Inferior parietal cortex (tissue), 1 donor: ENCODE data around the gene FAM177B.

Experiments
- DNase-seq: peaks from one replicate; pipeline ENCODE4 v3.0.0-alpha.2; 2016; ENCODE audit errors: extremely low spot score

Gene FAM177B

GRCh38 chr1:222736972-222737371 lies at the start of gene FAM177B:
FAM177B (plus strand) TSS chr1:222737202; CDS start chr1:222746546, 9,344 bp downstream.
- DNase-seq: no peak

DNA sequence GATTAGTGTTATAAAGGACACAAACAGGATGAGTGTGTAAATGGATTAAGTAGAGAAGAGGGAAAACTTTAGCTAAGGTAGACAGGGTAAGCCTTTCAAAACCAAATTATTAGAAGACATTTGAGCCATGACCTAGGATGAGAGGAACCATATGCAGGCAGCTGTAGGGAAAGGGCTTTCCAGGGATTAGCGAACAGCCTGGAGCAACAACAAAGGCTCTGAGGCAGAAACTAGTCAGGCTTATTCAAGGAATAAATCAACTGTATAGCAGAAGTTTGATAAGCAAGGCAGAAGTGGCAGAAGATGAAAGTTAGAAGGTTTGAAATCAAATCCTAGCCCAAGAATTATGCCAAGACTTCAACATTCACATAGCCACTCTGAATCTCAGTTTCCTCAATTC lies 46.0 kb upstream of the FAM177B start:
- no peak for DNase-seq

DNA sequence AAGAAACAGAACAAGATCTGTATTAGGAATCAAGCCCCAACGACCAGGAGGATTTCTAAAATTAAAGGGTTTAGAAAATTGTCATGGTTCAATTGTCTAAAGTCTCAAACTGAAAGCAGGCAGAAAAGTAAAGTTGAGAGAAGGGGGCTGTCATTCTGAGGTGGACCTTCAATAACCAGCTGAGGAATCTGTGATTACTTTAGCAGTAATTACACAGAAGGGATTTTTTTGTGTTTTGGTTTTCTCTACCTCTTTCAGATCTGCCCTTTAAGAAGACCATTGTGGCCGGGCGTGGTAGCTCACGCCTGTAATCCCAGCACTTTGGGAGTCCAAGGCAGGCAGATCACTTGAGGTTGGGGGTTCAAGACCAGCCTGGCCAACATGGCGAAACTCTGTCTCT lies 42.1 kb upstream of the FAM177B start:
- no peak for DNase-seq

GRCh38 chr1:222696741-222697140 lies 40.3 kb upstream of the FAM177B start:
- no peak for DNase-seq

DNA sequence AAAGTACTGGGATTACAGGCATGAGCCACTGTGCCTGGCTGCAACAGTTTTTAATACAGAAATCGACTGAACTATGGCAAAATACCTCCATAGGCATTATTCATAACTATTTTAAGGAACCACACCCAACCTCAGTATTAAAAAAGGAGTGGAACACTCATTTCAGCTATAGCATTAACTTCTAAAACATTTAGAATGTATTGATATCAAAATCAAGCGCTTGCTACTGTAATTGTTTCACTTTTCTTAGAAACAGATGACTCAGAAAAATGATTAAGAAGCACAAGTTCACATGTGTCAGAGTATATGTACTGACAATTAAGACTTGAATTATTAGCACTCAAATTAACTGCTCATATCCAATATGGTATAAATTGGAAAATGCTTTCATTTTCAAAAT lies 39.8 kb upstream of the FAM177B start:
- no peak for DNase-seq

DNA sequence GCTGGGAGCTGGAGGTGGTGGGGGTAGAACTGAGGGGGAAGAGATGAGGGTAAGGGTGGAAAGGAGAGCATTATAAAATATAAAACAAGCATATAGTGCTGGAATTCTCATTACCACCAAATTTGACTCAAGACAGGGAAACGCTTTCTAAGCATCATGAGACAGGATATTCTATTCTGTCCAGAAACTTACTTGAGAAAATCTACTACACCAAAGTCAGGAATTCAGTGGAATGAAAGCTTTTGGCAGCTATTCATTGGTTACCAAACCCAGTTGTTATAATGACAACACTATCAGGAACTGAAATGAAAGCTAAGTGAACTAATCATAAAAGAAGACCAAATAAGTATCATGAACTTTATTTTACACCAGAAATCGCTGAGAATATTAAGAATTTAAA lies 39.2 kb upstream of the FAM177B start:
- no peak for DNase-seq

DNA sequence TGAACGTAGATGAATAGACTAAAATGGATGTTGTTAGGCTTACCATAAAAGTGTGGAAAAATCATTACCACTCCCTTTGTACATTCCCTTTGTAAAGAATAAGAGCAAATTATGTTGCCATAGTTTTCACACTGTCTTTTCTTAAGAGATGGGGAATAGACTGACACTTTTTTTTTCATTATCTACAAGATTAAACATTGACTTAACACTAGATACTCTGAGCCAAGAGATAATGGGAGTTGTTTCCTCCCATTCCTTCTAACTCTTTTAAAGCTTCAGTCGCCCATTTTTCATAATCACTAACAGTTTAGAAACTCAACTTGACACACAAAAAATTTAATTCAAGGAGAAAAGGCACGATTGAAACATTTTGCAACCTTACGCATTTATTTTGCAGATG lies 34.8 kb upstream of the FAM177B start:
- no peak for DNase-seq

DNA sequence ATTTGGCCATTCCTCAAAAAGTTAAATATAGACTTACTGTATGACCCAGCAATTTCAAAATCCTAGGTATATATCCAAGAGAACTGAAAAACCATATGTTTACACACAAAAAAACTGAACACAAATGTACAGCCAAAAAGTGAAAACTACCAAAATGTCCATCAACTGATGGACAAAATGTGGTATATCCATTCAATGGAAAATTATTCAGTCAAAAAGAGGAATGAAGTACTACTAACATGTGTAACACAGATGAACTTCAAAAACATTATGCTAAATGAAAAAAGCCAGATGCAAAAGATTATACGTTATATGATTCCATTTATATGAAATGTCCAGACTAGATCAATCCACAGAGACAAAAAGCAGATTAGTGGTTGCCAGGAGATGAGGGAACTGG lies 32.7 kb upstream of the FAM177B start:
- DNase-seq: no peak

- DNase-seq: no peak
Observed at GRCh38 chr1:222706815-222707214, 30.2 kb upstream of the FAM177B start.

- no peak for DNase-seq
Observed at GRCh38 chr1:222709700-222710153, 27.3 kb upstream of the FAM177B start.

GRCh38 chr1:222711319-222712252 lies 25.4 kb upstream of the FAM177B start:
- DNase-seq: peak; percentile 53

DNA sequence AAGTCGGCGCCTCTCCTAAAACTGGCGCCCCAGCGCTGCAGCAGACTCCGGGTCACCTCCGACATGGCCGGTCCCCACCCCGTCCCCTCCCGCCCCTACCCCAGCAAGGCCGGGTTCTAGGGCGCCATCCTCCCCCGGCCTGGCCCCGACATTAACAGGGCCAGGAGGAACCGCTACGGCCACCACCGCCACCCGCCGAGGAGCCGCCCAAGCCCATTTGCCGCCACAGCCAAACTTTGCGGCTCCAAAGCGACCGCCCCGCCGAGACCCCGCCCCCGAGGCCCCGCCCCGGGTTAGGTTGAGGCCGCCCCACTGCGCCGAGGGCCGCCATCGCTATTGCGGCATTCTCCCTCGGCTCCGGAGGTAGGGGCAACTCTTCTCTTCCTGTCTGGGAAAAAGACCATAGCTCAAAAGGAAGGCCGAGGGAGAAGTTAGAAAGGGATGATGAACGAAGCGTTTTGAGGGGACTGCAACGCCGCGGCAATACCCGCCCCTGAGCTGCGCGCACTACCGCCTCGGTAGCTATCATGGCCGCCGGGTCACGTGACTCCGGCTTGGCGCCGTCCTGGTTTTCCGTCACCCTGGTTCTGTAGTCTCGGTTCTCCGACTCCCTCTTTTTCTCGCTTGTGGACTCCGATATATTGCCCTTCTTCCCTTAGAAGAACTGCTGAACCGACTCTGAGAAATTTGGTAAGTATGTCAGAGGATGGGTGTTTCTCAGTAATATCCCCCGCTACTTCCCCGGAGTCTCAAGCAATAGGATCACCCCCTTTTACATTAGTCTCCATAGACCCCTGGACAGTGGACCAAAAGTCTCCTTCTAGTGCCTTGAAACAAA lies 24.5 kb upstream of the FAM177B start, which contains the start of the genes AIDA and BROX:
TSS of gene AIDA (minus strand) at position 239 of the 838 bp plus-strand sequence. CDS start at position 65, 174 bp downstream.
TSS of gene BROX (plus strand) at position 312 of the 838 bp plus-strand sequence. CDS start 3,136 bp downstream, outside the sequence.
- peak; percentile 90 for DNase-seq

DNA sequence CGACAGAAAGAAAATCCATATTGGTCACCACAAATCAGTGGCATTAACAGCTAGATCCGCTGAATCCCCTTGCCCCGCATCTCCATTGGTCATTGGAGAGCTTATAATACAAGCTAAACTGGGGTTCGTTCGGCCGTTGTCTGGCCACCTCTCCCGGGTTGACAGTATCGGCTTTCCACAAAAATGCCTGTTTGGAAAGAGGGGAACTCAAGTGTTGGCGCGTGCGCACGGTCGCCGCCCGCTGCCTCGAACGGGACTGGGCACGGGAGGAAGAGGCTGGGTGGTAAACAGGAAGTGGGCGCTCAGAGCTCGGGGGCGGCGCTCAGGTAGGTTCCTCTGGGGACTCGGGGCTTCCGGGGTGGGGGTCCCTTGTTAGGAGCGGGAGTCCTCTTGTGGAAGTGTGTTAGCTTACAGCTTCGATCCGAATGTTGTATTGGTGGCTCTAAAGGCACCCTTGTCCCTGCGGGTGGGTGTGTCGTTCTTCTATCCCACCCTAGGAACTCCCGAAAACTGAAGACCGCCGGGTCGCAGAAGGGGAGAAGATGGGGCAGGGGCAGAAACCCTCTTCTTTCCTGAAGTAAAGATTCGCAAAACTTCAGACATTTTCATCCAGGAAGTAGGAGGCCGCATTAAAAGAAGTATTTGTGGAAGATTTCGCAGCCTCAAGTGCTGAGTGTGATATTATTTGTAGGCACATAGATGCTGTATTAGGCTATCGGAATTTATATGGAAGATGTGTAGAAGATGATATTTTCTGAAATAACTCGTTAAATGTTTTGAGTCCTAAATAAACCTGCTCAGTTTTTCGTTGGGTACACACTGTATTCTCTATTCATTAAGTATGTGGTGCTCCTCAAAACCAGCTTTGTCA lies 23.7 kb upstream of the FAM177B start:
- DNase-seq: peak; percentile 97

GRCh38 chr1:222716393-222716792 lies 20.6 kb upstream of the FAM177B start:
- DNase-seq: no peak

GRCh38 chr1:222728746-222729145 lies 8.3 kb upstream of the FAM177B start:
- DNase-seq: peak; percentile 49

DNA sequence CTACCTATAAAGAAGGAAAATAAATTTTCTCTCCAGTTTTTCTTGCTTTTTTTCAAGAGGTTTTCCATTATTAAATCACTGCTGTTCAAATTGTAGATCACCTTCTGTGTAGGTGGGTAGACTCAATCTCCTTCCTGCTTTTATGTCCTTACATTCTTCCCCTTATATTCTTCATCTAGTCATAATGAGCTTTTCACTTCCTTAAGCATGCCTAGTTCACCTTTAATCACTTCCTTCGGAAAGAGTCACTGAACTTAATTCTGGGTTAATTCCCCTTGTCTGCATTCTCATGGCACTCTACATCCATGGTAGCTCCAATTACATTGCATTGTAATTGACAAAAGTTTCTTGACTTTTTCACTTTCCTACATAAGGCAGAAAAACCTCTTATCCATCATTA lies 6.1 kb upstream of the FAM177B start:
- DNase-seq: no peak

GRCh38 chr1:222732216-222733159 lies 4.5 kb upstream of the FAM177B start:
- DNase-seq: no peak

- no peak for DNase-seq
Observed at GRCh38 chr1:222734740-222735139, 2.3 kb upstream of the FAM177B start.

DNA sequence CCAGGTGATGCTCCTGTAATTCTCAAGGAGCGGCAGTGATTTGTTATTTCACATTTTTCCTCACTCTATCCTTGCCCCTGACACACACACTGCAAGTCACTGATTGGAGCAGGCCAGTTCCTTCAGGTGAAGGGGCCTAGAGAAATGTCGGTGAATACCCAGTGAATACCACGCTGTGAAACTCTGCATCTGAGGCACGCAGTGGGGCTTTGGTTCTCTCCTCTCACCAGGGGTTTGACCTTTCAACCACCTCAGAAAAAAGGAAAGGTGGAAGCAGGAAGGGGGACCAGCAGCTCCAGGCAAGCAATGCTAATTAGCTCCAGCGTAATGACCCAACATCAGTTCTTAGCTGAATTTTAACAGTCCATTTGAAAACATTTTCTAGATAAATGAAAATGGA lies 532 bp upstream of the FAM177B start:
- no peak for DNase-seq

DNA sequence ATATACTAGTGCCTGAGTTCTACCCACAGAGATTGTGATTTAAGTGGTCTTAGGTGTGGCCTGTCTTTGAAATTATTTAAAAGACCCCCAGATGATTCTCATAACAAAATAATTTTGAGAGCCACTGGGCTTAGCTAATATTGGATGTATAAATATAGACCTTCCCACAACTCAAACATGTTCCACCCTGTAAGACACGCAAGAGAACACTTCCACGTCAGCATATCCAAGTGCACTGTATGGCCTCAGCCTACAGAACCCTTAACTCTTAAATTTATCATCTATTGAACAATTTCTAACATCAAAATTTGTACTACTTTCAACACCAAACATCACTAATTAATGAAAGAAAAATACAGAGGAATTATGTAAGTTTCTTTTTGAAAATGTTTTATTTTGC lies 2.5 kb downstream of the FAM177B start:
- DNase-seq: no peak
